Measurements from ENCODE around the gene DNAJB2.

DNAJB2 gene

GRCh38 chr2:219261024-219261855 is 17.9 kb upstream of the DNAJB2 start:
- no peak for DNase-seq

DNA sequence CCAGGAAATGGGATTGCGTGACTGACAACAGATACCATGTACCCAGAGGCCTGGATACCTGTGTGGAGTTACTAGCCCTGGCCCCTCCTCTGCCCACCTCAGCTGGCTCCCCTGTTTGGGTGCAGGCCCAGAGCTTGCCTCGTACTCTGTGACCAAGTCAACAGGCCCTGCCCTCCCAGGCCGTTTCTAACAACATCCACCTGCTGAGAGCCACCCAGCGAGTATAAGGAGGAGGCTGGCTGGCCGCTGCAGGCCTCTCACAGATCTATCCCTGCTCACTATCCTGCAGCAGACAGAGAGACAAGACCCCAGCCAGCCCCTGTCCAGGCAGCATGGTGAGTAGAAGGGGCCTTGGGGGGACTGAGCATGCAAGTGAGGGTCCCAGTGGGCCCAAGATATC is 12.9 kb upstream of the DNAJB2 start:
- no peak for DNase-seq

GRCh38 chr2:219266886-219267285 is 12.3 kb upstream of the DNAJB2 start:
- DNase-seq, result no peak

DNA sequence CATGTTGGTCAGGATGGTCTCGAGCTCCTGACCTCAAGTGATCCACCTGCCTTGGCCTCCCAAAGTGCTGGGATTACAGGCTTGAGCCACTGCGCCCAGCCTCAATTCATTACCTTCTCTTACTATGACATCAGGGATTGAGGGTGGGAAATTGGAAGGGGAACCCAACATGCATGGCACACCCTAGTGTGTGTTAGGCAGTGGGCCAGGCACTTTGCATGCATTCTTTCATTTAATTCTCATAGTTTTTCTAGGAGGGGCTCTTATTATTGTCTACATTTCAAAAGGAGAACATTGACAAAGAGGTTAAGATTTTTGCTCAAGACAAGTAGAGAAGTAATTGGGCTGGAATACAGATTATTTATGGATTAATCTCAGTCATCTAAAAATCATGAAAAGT is 10.9 kb upstream of the DNAJB2 start:
- DNase-seq, result no peak

- DNase-seq, result no peak
Observed at GRCh38 chr2:219269362-219270054, 9.7 kb upstream of the DNAJB2 start.

DNA sequence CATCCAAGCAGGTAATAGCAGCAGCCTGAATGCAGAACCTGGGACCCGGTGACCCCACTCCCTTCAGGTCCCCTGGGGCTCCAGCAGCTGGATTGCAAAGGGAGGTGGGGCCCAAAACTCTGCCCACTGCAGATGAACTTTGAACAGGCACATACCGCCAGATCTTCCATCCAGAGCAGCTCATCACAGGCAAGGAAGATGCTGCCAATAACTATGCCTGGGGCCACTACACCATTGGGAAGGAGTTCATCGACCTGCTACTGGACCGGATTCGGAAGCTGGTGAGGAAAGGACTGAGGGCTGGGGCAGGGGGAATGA is 9.2 kb upstream of the DNAJB2 start:
- no peak for DNase-seq

- no peak for DNase-seq
Observed at GRCh38 chr2:219271021-219271420, 8.1 kb upstream of the DNAJB2 start.

- no peak for DNase-seq
Observed at GRCh38 chr2:219272356-219272755, 6.8 kb upstream of the DNAJB2 start.

- no peak for DNase-seq
Observed at GRCh38 chr2:219272995-219273394, 6.2 kb upstream of the DNAJB2 start.

- DNase-seq, result no peak
Observed at GRCh38 chr2:219273937-219274336, 5.2 kb upstream of the DNAJB2 start.

GRCh38 chr2:219274361-219274921 is 4.7 kb upstream of the DNAJB2 start:
- DNase-seq, result no peak

DNA sequence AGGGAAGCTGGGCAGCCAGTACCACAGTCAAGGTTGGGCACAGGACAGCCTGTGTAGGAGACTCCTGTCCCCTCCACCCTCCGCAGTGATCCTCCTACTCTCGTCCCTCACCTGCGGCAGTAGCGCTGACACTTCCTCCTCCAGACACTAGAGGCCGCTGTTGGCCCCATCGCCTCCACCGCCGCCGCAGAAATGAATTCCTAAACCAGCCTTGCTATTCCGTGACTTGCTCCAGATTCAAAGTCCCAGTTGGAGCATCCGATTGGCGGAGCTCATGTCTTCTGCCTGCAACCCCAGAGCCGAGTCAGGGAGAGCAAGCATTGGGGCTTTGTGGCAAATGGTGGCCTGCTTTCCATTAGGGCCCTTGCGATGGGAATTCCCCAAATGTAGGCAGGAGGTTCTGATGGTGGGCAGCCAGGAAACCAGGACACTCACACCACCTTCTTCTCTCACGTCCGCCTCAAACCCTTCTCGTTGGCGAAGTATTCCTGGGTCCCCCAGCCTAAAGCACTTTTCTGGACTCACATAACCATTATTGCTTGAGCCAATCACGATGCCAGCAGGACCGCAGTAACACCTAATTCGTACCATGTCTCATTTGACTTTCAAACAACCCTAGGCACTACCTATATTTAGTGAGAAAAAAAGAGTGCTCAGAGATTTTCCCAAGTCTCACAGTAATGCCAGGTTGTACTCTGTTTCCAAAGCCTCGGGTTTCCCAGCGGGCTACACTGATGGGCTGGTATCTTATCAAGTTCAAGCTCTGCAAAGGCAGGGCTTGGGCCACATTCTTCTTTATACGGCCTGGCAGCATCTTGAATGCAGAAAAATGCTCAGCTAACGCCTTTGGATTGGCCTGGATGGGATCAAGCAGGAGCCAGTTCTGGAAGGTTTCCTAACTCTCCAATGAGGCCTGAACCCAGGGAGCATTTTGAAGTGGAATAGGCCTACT is 1.2 kb upstream of the DNAJB2 start:
- DNase-seq, result peak; percentile 66

- DNase-seq, result no peak
Observed at GRCh38 chr2:219278655-219279150, 463 bp upstream of the DNAJB2 start.

DNA sequence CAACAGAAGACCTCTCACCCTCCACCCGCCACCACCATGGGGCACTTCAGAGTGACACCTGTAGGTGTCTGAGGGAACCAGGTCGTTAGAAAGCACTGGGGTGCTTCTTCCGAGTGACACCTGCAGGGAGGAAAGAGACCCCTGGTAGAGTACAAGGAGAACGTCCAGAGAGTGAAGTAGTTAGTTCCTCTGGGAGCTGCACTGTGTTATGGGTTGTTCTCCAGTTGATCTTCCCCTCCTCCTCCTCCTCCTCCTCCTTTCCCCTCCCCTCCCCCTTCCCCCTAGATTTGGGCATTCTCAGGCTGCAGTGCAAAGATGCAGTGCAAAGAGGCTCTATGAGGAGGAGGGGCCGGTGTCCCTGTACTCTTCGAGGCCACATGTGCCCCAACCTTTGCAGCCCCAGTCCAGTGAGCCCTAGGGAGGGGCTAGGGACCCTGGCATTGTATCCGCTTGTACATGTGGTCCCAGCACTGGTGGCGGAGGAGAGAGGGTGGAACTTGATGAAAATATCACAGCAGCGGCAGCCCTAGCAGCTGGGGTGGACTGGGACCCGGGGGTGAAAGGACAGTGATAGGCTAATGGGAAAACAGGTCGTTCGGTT is 850 bp downstream of the DNAJB2 start:
- no peak for DNase-seq

GRCh38 chr2:219280651-219281050 is 1.5 kb downstream of the DNAJB2 start:
- DNase-seq, result no peak

DNA sequence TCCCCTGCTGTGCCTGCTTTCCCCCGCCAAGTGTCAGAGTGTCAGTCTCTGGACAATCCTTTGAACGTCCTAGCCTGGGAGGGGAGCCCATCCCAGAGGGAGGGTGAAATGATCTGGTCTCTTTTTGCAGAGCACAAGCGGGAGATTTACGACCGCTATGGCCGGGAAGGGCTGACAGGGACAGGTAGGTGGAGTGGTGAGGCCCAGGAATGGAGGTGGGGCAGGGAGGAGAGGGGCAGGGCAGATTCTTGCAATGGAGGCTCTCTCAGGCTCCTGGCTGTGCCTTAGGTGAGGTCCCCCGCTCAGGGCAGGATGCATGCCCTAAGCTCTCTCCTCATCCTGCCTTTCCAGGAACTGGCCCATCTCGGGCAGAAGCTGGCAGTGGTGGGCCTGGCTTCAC is 2.4 kb downstream of the DNAJB2 start:
- no peak for DNase-seq

DNA sequence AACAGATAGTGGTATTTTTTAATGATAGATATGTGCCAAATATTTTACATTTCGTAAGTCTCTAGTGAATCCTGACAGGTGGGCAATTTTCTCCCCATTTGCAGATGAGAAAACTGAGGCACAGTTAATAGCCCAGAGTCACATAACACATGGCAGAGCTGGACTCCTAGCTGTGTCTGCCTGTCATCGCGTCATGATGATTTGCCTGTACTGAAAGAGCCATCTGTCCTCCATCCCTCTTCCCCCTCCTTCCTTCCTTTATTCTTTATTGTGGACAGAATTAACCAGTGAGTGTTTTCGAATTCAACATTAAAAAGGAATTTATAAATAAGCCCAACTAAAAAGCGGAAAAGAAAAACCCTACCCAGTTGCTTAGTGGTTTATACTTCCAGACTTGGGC is 3.2 kb downstream of the DNAJB2 start:
- no peak for DNase-seq

DNA sequence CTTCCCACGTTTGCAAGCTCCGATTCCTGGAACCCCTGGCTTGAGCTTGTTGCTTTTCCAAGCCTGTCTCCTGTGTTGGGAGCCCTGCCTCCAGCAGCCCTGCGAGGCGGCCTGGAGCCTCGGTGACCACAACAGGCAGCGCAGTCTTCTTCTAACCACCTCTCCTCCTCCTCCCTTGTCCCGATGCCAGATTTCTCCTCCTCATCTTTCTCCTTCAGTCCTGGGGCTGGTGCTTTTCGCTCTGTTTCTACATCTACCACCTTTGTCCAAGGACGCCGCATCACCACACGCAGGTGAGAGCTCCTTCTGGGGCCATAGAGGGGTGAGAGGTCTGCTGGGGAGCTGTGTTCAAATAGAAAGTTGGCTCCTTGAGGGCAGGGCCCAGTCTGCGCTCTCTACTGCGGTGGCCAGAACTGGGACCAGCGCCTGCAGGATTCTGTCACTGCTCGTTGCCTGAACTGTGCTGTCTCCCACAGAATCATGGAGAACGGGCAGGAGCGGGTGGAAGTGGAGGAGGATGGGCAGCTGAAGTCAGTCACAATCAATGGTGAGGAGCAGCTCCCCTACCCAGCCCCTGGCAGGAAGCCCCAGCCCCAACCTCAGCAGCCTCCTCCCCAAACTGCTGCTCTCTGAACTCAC is 3.9 kb downstream of the DNAJB2 start:
- no peak for DNase-seq

DNA sequence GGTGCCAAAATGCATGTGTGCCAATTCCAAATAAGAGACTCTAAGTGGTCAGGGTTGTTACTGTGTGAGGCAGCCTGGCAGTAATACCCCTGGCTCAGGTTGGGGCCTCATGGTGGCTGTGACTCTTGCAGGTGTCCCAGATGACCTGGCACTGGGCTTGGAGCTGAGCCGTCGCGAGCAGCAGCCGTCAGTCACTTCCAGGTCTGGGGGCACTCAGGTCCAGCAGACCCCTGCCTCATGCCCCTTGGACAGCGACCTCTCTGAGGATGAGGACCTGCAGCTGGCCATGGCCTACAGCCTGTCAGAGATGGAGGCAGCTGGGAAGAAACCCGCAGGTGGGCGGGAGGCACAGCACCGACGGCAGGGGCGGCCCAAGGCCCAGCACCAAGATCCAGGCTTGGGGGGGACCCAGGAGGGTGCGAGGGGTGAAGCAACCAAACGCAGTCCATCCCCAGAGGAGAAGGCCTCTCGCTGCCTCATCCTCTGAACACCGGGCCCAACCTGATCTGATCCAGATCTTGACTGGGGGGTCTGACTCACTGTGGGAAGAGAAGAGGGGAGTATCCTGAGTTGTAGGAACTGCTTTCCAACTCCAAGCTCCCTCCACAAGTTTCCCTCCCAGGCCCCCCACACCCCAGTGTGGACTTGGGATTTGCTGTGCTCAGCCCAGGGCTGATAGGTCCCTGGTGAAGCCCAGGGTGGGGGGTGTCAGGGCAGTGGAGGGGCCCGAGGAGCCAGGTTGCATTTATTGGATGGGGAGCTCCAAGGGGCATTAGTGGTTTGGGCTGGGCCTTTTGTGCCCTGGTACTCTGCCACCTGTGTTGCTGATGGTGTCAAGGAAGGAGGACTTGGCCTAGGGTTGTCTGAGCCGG is 5.6 kb downstream of the DNAJB2 start:
- DNase-seq, result no peak

DNA sequence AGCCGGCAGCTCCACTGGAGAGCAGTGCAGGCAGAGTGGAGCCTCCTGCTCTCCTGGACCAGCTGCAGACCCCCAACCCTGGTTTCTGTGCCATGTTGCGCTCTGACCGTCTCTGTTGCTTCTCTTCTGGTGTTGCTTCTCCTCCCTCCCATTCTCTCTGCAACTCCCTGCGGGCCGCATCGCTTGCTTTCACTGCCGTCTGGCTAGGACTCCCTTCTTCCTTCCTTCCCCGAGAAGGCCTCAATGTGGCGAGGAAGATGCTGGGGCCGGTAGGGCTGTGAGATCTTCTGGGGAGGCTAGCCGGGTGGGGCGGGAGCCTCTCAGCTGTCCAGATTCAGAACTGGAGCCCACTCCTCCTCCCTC is 6.2 kb downstream of the DNAJB2 start:
- no peak for DNase-seq

- no peak for DNase-seq
Observed at GRCh38 chr2:219285894-219286425, 6.8 kb downstream of the DNAJB2 start.

Measured in NK-92 treated with Interleukin-12 subunit alpha and Interleukin-12 subunit beta, amount 100 ng/mL, for 24 hours (cell line).